Type B pancreatic cell (in vitro differentiated cells): ENCODE measurements around the gene EMCN. TPM values are rescaled to one million over a fixed set of nuclear protein-coding genes. Genes with fewer than 3 reads are reported as not detected.
"Not testable (repeated sequence)": the region's sequence is repeated elsewhere in the genome, so short reads cannot be mapped to it uniquely, and the experiment has no call there.

Experiments used
- DNase-seq: peaks from one replicate; pipeline ENCODE4 v3.0.0; 2021; ENCODE audit warnings: mixed read lengths; ENCODE audit not compliant: unreplicated experiment; ENCODE audit errors: extremely low spot score
- H3K27ac Mint-ChIP-seq: 2 replicates; pipeline ENCODE4 v1.8.0; 2021; ENCODE audit warnings: mild to moderate bottlenecking, mixed read lengths
- H3K27me3 Mint-ChIP-seq: 2 replicates; pipeline ENCODE4 v1.8.0; 2021; ENCODE audit warnings: mixed read lengths
- H3K36me3 Mint-ChIP-seq: 2 replicates; pipeline ENCODE4 v1.8.0; 2021; ENCODE audit warnings: mixed read lengths
- H3K4me1 Mint-ChIP-seq: one replicate; pipeline ENCODE4 v1.8.0; 2021; ENCODE audit warnings: mixed read lengths; ENCODE audit not compliant: unreplicated experiment
- H3K4me3 Mint-ChIP-seq: 2 replicates; pipeline ENCODE4 v1.8.0; 2021; ENCODE audit warnings: mild to moderate bottlenecking, mixed read lengths
- H3K9me3 Mint-ChIP-seq: 2 replicates; pipeline ENCODE4 v1.8.0; 2021; ENCODE audit warnings: mixed read lengths
- total RNA-seq: library from RNA; stranded (reverse); gene quantifications from 2 replicates; pipeline ENCODE4 v1.2.1, GENCODE V29; 2021; ENCODE audit warnings: low replicate concordance
- TF ChIP-seq, protein P1 (sequence below): fragments of 200-600 bp; sonication (generic); conservative IDR thresholded peaks from 2 replicates; pipeline ENCODE4 v1.5.0; 2021; ENCODE audit warnings: antibody characterized with exemption, mild to moderate bottlenecking

EMCN gene
- total RNA-seq, 1 donor from 2014 or later: 0.51 TPM

DNA sequence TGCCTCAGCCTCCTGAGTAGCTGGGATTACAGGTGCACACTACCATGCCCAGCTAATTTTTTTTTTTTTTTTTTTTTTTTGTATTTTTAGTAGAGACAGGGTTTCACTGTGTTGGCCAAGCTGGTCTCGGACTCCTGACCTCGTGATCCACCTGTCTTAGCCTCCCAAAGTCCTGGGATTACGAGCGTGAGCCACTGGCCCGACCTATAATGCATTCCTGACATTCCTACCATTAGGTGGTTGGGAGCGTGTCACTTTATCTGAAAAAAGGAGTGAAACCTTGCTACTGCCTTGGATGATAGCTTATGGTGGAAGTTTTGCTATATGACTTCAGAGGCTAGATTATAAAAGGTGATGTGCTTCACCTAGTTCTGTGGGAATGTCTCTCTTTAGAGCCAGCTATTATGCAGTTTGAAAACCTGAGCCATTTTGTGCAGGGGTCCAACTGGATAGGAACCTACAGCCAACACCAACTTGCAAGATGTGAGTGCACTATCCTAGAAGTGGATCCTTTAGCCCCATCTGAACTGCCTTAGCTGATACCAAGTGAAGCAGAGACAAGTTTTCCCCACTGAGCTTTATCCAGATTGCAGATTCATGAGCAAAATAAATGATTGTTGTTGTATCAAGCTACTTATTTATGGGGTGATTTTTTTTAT is 29.8 kb upstream of the EMCN start:
- Mint-ChIP-seq H3K36me3 (no peaks in the 10 kb centered on the region), H3K4me3 (no peak overlapping the region), H3K4me1 (no peaks in the 10 kb centered on the region), H3K27me3 (no peaks in the 10 kb centered on the region), H3K9me3 (no peaks in the 10 kb centered on the region), H3K27ac (no peak overlapping the region)
- DNase-seq: no peak
- TF ChIP-seq, protein P1, sequence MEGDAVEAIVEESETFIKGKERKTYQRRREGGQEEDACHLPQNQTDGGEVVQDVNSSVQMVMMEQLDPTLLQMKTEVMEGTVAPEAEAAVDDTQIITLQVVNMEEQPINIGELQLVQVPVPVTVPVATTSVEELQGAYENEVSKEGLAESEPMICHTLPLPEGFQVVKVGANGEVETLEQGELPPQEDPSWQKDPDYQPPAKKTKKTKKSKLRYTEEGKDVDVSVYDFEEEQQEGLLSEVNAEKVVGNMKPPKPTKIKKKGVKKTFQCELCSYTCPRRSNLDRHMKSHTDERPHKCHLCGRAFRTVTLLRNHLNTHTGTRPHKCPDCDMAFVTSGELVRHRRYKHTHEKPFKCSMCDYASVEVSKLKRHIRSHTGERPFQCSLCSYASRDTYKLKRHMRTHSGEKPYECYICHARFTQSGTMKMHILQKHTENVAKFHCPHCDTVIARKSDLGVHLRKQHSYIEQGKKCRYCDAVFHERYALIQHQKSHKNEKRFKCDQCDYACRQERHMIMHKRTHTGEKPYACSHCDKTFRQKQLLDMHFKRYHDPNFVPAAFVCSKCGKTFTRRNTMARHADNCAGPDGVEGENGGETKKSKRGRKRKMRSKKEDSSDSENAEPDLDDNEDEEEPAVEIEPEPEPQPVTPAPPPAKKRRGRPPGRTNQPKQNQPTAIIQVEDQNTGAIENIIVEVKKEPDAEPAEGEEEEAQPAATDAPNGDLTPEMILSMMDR: no peak

DNA sequence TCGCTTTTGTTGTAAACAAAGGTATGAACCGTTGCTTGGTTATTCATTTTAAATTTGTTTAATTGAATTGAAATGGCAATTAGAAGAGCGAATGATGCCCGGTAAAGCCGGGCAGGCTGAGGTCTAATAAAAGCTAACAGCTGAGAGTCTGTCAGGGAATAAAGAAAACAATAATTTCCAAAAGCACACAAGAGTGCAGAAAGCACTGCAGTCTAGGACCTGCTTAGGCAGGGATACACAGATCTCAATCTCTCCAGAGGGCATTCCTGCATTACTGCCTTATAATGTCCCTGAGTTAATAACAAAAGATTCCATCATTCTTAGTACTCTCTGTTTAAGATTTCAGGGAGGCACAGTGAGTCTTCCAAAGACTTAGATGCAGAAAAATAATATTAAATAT is 27.6 kb upstream of the EMCN start:
- H3K27ac Mint-ChIP-seq: no peak overlapping the region
- no peaks in the 10 kb centered on the region for H3K9me3 Mint-ChIP-seq
- H3K27me3 Mint-ChIP-seq: no peaks in the 10 kb centered on the region
- no peaks in the 10 kb centered on the region for H3K4me1 Mint-ChIP-seq
- DNase-seq: no peak
- no peak overlapping the region for H3K4me3 Mint-ChIP-seq
- TF ChIP-seq, protein P1: no peak
- H3K36me3 Mint-ChIP-seq: no peaks in the 10 kb centered on the region

DNA sequence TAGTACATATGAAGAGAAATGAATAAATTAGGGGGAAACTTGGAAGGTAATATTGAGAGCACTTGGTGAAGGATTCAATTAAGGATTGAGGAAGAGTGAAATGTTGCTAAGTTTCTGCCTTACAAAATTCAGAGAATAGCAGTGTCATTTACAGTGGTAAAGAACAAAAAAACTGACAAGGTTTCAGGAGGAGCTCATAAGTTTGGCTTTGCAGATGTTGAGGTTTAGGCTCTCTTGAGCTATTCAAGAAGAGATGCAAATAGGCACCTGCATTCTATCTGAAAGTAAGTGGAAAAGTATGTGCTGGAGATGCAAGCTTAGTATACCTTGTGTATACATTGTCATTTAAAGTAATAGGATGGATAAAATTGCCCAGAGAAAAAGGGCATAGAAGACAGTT is 22.3 kb upstream of the EMCN start:
- TF ChIP-seq, protein P1: no peak
- Mint-ChIP-seq H3K36me3 (no peaks in the 10 kb centered on the region), H3K27me3 (no peaks in the 10 kb centered on the region), H3K9me3 (no peaks in the 10 kb centered on the region), H3K4me1 (no peaks in the 10 kb centered on the region), H3K4me3 (no peak overlapping the region), H3K27ac (no peak overlapping the region)
- no peak for DNase-seq

DNA sequence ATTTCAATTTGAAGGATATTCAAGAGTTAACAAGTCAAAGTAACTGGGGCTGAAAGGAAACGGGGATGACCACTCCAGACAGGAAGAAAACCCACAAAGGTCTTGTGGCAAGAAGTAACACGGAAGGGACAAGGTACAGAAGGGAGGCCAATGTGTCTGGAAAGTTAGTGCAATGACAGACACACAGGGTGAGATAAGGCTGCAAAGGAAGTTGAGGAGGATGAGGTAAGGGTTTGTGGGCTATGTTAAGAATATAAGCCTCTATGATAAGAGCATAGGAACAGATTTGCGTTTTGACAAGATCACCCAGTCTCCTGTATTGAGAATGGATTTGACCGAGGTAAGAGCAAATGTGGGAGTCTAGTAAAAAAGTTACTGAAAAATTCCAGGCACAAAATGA is 21.9 kb upstream of the EMCN start:
- H3K27me3 Mint-ChIP-seq: no peaks in the 10 kb centered on the region
- DNase-seq: no peak

GRCh38 chr4:100533741-100534140 is 15.9 kb upstream of the EMCN start:
- H3K27ac Mint-ChIP-seq: no peak overlapping the region
- TF ChIP-seq, protein P1: no peak
- H3K4me1 Mint-ChIP-seq: no peaks in the 10 kb centered on the region

More for the DNA sequence above, 21.9 kb upstream of the EMCN start:
- TF ChIP-seq, protein P1: no peak
- no peak overlapping the region for H3K27ac Mint-ChIP-seq
- no peak overlapping the region for H3K4me3 Mint-ChIP-seq
- H3K36me3 Mint-ChIP-seq: no peaks in the 10 kb centered on the region
- no peaks in the 10 kb centered on the region for H3K4me1 Mint-ChIP-seq
- H3K9me3 Mint-ChIP-seq: no peaks in the 10 kb centered on the region

DNA sequence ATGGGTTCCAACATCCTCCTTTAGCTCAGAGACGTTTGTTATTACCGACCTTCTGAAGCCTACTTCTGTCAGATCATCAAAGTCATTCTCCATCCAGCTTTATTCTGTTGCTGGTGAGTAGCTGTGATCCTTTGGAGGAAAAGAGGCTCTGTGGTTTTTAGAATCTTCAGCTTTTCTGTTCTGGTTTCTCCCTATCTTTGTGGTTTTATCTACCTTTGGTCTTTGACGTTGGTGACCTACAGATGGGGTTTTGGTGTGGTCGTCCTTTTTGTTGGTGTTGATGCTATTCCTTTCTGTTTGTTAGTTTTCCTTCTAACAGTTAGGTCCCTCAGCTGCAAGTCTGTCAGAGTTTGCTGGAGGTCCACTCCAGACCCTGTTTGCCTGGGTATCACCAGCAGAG is 12.3 kb upstream of the EMCN start:
- H3K27ac Mint-ChIP-seq, DNase-seq, H3K36me3 Mint-ChIP-seq, H3K27me3 Mint-ChIP-seq, H3K4me3 Mint-ChIP-seq, H3K4me1 Mint-ChIP-seq, H3K9me3 Mint-ChIP-seq: not testable (repeated sequence)

More at GRCh38 chr4:100533741-100534140, 15.9 kb upstream of the EMCN start:
- no peak overlapping the region for H3K4me3 Mint-ChIP-seq
- no peaks in the 10 kb centered on the region for H3K36me3 Mint-ChIP-seq
- no peaks in the 10 kb centered on the region for H3K27me3 Mint-ChIP-seq
- no peak for DNase-seq
- H3K9me3 Mint-ChIP-seq: peaks cover 4% of the 10 kb centered on the region
